HepG2 (cell line): Measurements from ENCODE around the gene PKNOX2. TPM values are rescaled to one million over a fixed set of nuclear protein-coding genes. Genes with fewer than 3 reads are reported as not detected.

Experiments used
- ATAC-seq: fragments of 200-7000 bp; cut with Tn5 transposase; 3 replicates; pipeline ENCODE4 v1.9.1; 2020; ENCODE audit warnings: mild to moderate bottlenecking, moderate library complexity
- Bru-seq: library from RNA; stranded (reverse); fragments of 400-500 nt; gene quantifications from one replicate; lab custom pipeline; 2021; lab: Mats Ljungman, UMichigan
- BruChase-seq, 2 experiments: library from RNA; stranded (reverse); fragments of 400-500 nt; gene quantifications; one replicate each; lab custom pipeline; 2021; lab: Mats Ljungman, UMichigan
- BruUV-seq: library from RNA; stranded (reverse); fragments of 400-500 nt; replicated peaks from 2 replicates; lab custom pipeline; 2021; lab: Mats Ljungman, UMichigan
- CTCF ChIA-PET: fragments of 300-600 bp; formaldehyde crosslinking; extraction: SDS; loops from one replicate; lab custom pipeline; 2021; ENCODE audit warnings: low total read pairs, inconsistent platforms, low intra/inter-chr PET ratio; lab: Yijun Ruan, JAX
- POLR2A ChIA-PET: fragments of 350-600 bp; sonication (Branson Sonifier 250); formaldehyde crosslinking; loops from one replicate; lab custom pipeline; 2020; ENCODE audit warnings: antibody characterized with exemption, inconsistent platforms; lab: Yijun Ruan, JAX
- DNase-seq: peaks from one replicate; pipeline ENCODE4 v3.0.0-alpha.2; 2015; ENCODE audit warnings: low spot score
- FAIRE-seq: peaks from 3 replicates; lab custom pipeline; 2011; peaks lifted over from hg19 to GRCh38; lab: Jason Lieb, UNC
- H2AFZ ChIP-seq: one replicate; pipeline ENCODE4 v1.6.1; 2011; ENCODE audit warnings: low read length, inconsistent platforms
- H3K27ac ChIP-seq: fragments of 300-600 bp; 3 replicates; pipeline ENCODE4 v1.8.0; 2011; ENCODE audit warnings: mixed run types, mild to moderate bottlenecking, mixed read lengths, low read length, inconsistent platforms; ENCODE audit not compliant: insufficient read depth; ENCODE audit errors: extremely low read length
- H3K27me3 ChIP-seq, 2 experiments: fragments of 200-600 bp in 1 of 2; 2 replicates in 1 of 2; 3 replicates in 1 of 2; pipeline versions ENCODE4 v1.6.0 to v1.8.0; 2011; ENCODE audit warnings: low read length in 2 of 2, mild to moderate bottlenecking in 2 of 2, moderate library complexity in 2 of 2, inconsistent platforms in 1 of 2; ENCODE audit not compliant: insufficient read depth in 2 of 2, control insufficient read depth in 1 of 2
- H3K36me3 ChIP-seq, 2 experiments: fragments of 200-600 bp in 1 of 2; replicated peaks in 1 of 2; 2 replicates in 1 of 2; 3 replicates in 1 of 2; pipeline versions ENCODE4 v1.5.1 to v1.8.0; 2011; ENCODE audit warnings: low read length in 2 of 2, inconsistent platforms in 1 of 2; ENCODE audit not compliant: insufficient read depth in 2 of 2, control insufficient read depth in 1 of 2
- H3K4me1 ChIP-seq: 2 replicates; pipeline ENCODE4 v1.5.1; 2012; ENCODE audit warnings: low read length, inconsistent platforms; ENCODE audit not compliant: insufficient read depth
- H3K4me2 ChIP-seq: 2 replicates; pipeline ENCODE4 v1.6.0; 2011; ENCODE audit warnings: low read depth, low read length, inconsistent platforms
- H3K4me3 ChIP-seq, 3 experiments: fragments of 200-600 bp in 1 of 3; sonication (generic), shearing (Covaris generic) in 1 of 3; replicated peaks in 1 of 3; 2 replicates each; pipeline ENCODE4 v1.5.1; 2011 to 2016; ENCODE audit warnings: low read length in 3 of 3, inconsistent platforms in 2 of 3, low read depth in 2 of 3, mild to moderate bottlenecking in 2 of 3, control low read depth in 1 of 3, mixed read lengths in 1 of 3; ENCODE audit not compliant: insufficient read depth in 1 of 3
- H3K79me2 ChIP-seq: one replicate; pipeline ENCODE4 v1.6.1; 2011; ENCODE audit warnings: low read length, inconsistent platforms; ENCODE audit not compliant: insufficient read depth
- H3K9ac ChIP-seq: 2 replicates; pipeline ENCODE4 v1.6.0; 2011; ENCODE audit warnings: mild to moderate bottlenecking, low read depth, low read length, inconsistent platforms; ENCODE audit not compliant: insufficient read depth
- H3K9me3 ChIP-seq: 2 replicates; pipeline ENCODE4 v1.5.1; 2012; ENCODE audit warnings: mild to moderate bottlenecking, low read length
- H4K20me1 ChIP-seq: 2 replicates; pipeline ENCODE4 v1.6.0; 2011; ENCODE audit warnings: inconsistent platforms, mild to moderate bottlenecking, low read length, moderate library complexity; ENCODE audit not compliant: insufficient read depth
- CHD4 ChIP-seq: fragments of 200-600 bp; sonication (generic); IDR thresholded peaks from 2 replicates; pipeline ENCODE4 v1.7.0; 2017; ENCODE audit warnings: mild to moderate bottlenecking, low read length, borderline replicate concordance
- HCFC1 ChIP-seq: fragments of 150-350 bp; IDR thresholded peaks from 2 replicates; pipeline ENCODE4 v1.6.1; 2014; ENCODE audit warnings: low read depth, low read length
- HNRNPK ChIP-seq: fragments of 200-400 bp; formaldehyde crosslinking; IDR thresholded peaks from 2 replicates; pipeline ENCODE4 v1.6.1; 2018; ENCODE audit warnings: low read length, low read depth, moderate library complexity, mild to moderate bottlenecking; ENCODE audit not compliant: poor library complexity, severe bottlenecking
- ZNF431 ChIP-seq: sonication (generic); formaldehyde crosslinking; IDR thresholded peaks from 2 replicates; pipeline ENCODE4 v1.9.0; 2022; ENCODE audit warnings: missing genetic modification reagents, low read depth, mild to moderate bottlenecking, borderline replicate concordance
- WGBS: methylation state at CpG from one replicate; pipeline ENCODE4 v1.1.6; 2017; ENCODE audit warnings: low lambda C conversion rate; 5-methylcytosine and 5-hydroxymethylcytosine counted together
- in situ Hi-C: cut with HindIII; loops from 2 replicates; pipeline ENCODE4 v1.10.0; 2017; ENCODE audit warnings: low pct_unique_long_range_greater_than_20kb; ENCODE audit not compliant: extremely low pct_ligation_motif_present
- intact Hi-C: fragments of 100-400 bp; cut with micrococcal nuclease; formaldehyde crosslinking; loops from one replicate; pipeline ENCODE4 v1.10.0; 2022; ENCODE audit not compliant: unreplicated experiment
- long read RNA-seq, 2 experiments: library from RNA in 1 of 2; library from polyadenylated mRNA in 1 of 2; stranded (forward) in 1 of 2; unstranded in 1 of 2; transcript quantifications; one replicate each; pipeline ENCODE4 v2.0.0, GENCODE V29; 2019 to 2022
- polyA minus RNA-seq, 3 experiments: library from RNA; depleted of rRNA, polyadenylated mRNA; stranded (reverse); fragments of >200 nt; gene quantifications; 2 replicates each; pipeline ENCODE4 v1.2.3, GENCODE V29; 2011; ENCODE audit warnings: low replicate concordance in 1 of 3
- polyA plus RNA-seq, 8 experiments: library from polyadenylated mRNA; depleted of rRNA in 3 of 8; stranded (reverse) in 7 of 8; unstranded in 1 of 8; fragments of >200 nt; fragmentation: Illumina TruSeq in 4 of 8; extraction: Trizol in 4 of 8; gene quantifications; 2 replicates each; pipeline versions ENCODE4 v1.2.1 to v1.2.3, GENCODE V29; 2011 to 2016; ENCODE audit warnings: low read depth in 4 of 8, missing spikeins in 1 of 8, mixed read lengths in 1 of 8; ENCODE audit not compliant: insufficient read depth in 1 of 8
- total RNA-seq, 5 experiments: library from RNA; depleted of rRNA; stranded (reverse); fragments of >200 nt; fragmentation: Illumina TruSeq; extraction: Trizol; gene quantifications; 2 replicates each; pipeline ENCODE4 v1.2.3, GENCODE V29; 2016; ENCODE audit warnings: low read depth in 1 of 5
- TF ChIP-seq, protein P1 (sequence below): sonication (generic); formaldehyde crosslinking; IDR thresholded peaks from 2 replicates; pipeline ENCODE4 v1.4.0; 2020; ENCODE audit warnings: mild to moderate bottlenecking, missing genetic modification reagents
- TF ChIP-seq, protein P2 (sequence below): IDR thresholded peaks from 2 replicates; pipeline ENCODE4 v1.6.1; 2018; ENCODE audit warnings: missing genetic modification reagents

The PKNOX2 gene, protein sequence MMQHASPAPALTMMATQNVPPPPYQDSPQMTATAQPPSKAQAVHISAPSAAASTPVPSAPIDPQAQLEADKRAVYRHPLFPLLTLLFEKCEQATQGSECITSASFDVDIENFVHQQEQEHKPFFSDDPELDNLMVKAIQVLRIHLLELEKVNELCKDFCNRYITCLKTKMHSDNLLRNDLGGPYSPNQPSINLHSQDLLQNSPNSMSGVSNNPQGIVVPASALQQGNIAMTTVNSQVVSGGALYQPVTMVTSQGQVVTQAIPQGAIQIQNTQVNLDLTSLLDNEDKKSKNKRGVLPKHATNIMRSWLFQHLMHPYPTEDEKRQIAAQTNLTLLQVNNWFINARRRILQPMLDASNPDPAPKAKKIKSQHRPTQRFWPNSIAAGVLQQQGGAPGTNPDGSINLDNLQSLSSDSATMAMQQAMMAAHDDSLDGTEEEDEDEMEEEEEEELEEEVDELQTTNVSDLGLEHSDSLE
- not detected in 2 replicates for total RNA-seq (2016; rRNA removed; fragmentation: Illumina TruSeq; extraction: Trizol)
- not detected in 2 replicates for total RNA-seq (2016; cell fraction: cytosol; rRNA removed; fragmentation: Illumina TruSeq; extraction: Trizol; ENCODE audit: low read depth)
- not detected in 2 replicates for total RNA-seq (2016; cell fraction: insoluble cytoplasmic fraction; rRNA removed; fragmentation: Illumina TruSeq; extraction: Trizol)
- not detected in 2 replicates for total RNA-seq (2016; cell fraction: membrane; rRNA removed; fragmentation: Illumina TruSeq; extraction: Trizol)
- not detected in 2 replicates for total RNA-seq (2016; cell fraction: nucleus; rRNA removed; fragmentation: Illumina TruSeq; extraction: Trizol)
- polyA plus RNA-seq (2011; rRNA removed) = not detected in 2 replicates
- not detected in 2 replicates for polyA plus RNA-seq (2011; cell fraction: cytosol; rRNA removed)
- not detected in 2 replicates for polyA plus RNA-seq (2011; cell fraction: nucleus; rRNA removed)
- not detected in 2 replicates for polyA plus RNA-seq (2012)
- polyA plus RNA-seq (2016; cell fraction: cytosol; fragmentation: Illumina TruSeq; extraction: Trizol; ENCODE audit: low read depth) = not detected in 2 replicates
- polyA plus RNA-seq (2016; cell fraction: insoluble cytoplasmic fraction; fragmentation: Illumina TruSeq; extraction: Trizol; ENCODE audit: low read depth) = not detected in 2 replicates
- polyA plus RNA-seq (2016; cell fraction: membrane; fragmentation: Illumina TruSeq; extraction: Trizol; ENCODE audit: low read depth) = not detected in 2 replicates
- polyA plus RNA-seq (2016; cell fraction: nucleus; fragmentation: Illumina TruSeq; extraction: Trizol; ENCODE audit: insufficient read depth, low read depth) = not detected in 2 replicates
- polyA minus RNA-seq (2011; rRNA and poly(A)+ RNA removed; ENCODE audit: low replicate concordance) = not detected in 2 replicates
- not detected in 2 replicates for polyA minus RNA-seq (2011; cell fraction: cytosol; rRNA and poly(A)+ RNA removed)
- not detected in 2 replicates for polyA minus RNA-seq (2011; cell fraction: nucleus; rRNA and poly(A)+ RNA removed)
- percentile 0 among the genes with signal in this experiment for Bru-seq, nascent RNA
- BruChase-seq, experiment 1, labeled RNA remaining after a 6-hour chase = percentile 0 among the genes with signal in this experiment
- percentile 1 among the genes with signal in this experiment for BruChase-seq, experiment 2, labeled RNA remaining after a 2-hour chase
- long read RNA-seq, experiment 1 = 0 reads
- long read RNA-seq, experiment 2 = 0 reads

DNA sequence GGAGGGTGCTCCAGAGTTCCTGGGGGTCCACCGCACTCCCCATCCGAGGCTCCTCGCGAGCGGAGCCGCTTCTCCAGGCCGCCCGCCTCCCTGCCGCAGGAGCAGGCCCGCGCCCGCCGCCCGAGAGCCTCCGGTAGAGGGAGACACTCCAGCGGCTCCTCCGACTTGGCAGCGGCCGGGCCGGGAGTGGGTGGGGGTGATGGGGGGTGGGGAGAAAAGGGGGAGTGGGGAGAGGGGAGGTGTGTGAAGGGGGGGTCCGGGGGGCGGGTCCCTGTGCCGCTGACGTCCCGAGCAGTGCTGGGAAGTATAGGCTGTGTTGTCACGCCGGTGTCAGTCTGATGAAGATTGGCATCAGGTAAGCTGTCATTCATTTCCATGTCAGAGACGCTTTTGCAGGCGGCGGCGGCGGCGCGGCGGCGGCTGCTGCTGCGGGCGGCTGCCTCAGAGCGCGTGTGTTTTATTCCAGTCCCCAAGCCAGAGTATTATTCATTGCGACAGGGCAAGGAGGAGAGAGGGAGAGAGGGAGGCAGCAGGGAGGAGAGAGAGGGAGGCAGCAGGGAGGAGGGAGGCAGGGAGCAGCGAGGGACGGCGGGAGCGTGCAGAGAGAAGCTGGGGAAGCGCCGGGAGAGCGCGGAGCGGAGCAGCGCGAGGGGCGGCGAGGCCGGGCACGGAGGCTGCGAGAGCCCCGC, at the start of gene PKNOX2:
TSS of gene PKNOX2 (plus strand) at position 330 of the 689 bp plus-strand sequence. CDS start 186,555 bp downstream, outside the sequence.
- no TSS peak for BruUV-seq
- FAIRE-seq (no peak), DNase-seq (peak; percentile 15), ATAC-seq (peak; percentile 91)
- no peak within 1 kb of the TSS for H2AFZ ChIP-seq
- CTCF ChIA-PET = interaction anchor here (1.5 kb wide), 1 partner anchor 181 kb away, joined by 5 read pairs; no protein-coding TSS in a partner anchor
- intact Hi-C loops (loop anchor here (1.0 to 10.0 kb wide), 2 partner anchors 60 to 181 kb away; no protein-coding TSS in a partner anchor), in situ Hi-C loops (loop anchor here (5.0 kb wide), 1 partner anchor 183 kb away; no protein-coding TSS in a partner anchor)
- no peaks in the 10 kb centered on the region for H3K9me3 ChIP-seq
- H3K4me1 ChIP-seq = peaks cover 18% of the 10 kb centered on the region
- POLR2A ChIA-PET = no interaction called here
- 1% methylated on average over 40 of the region's 58 CpGs for WGBS
- H4K20me1 ChIP-seq = no peaks in the 10 kb centered on the region
- H3K27ac ChIP-seq = no peak within 1 kb of the TSS
- no peaks in the 10 kb centered on the region for H3K36me3 ChIP-seq
- no peaks in the 10 kb centered on the region for H3K79me2 ChIP-seq
- peak within 1 kb of the TSS; percentile 46 to 69 (median 47) for H3K4me3 ChIP-seq
- no peak within 1 kb of the TSS for H3K9ac ChIP-seq
- peak within 1 kb of the TSS; percentile 88 for H3K4me2 ChIP-seq
- H3K27me3 ChIP-seq = peaks cover 2 to 76% of the 10 kb centered on the region in 2 experiments; a peak in 4 of 5 replicates
- TF ChIP-seq ZNF431 (no peak), HCFC1 (no peak), HNRNPK (peak; percentile 82), CHD4 (no peak)
- TF ChIP-seq, protein P1, sequence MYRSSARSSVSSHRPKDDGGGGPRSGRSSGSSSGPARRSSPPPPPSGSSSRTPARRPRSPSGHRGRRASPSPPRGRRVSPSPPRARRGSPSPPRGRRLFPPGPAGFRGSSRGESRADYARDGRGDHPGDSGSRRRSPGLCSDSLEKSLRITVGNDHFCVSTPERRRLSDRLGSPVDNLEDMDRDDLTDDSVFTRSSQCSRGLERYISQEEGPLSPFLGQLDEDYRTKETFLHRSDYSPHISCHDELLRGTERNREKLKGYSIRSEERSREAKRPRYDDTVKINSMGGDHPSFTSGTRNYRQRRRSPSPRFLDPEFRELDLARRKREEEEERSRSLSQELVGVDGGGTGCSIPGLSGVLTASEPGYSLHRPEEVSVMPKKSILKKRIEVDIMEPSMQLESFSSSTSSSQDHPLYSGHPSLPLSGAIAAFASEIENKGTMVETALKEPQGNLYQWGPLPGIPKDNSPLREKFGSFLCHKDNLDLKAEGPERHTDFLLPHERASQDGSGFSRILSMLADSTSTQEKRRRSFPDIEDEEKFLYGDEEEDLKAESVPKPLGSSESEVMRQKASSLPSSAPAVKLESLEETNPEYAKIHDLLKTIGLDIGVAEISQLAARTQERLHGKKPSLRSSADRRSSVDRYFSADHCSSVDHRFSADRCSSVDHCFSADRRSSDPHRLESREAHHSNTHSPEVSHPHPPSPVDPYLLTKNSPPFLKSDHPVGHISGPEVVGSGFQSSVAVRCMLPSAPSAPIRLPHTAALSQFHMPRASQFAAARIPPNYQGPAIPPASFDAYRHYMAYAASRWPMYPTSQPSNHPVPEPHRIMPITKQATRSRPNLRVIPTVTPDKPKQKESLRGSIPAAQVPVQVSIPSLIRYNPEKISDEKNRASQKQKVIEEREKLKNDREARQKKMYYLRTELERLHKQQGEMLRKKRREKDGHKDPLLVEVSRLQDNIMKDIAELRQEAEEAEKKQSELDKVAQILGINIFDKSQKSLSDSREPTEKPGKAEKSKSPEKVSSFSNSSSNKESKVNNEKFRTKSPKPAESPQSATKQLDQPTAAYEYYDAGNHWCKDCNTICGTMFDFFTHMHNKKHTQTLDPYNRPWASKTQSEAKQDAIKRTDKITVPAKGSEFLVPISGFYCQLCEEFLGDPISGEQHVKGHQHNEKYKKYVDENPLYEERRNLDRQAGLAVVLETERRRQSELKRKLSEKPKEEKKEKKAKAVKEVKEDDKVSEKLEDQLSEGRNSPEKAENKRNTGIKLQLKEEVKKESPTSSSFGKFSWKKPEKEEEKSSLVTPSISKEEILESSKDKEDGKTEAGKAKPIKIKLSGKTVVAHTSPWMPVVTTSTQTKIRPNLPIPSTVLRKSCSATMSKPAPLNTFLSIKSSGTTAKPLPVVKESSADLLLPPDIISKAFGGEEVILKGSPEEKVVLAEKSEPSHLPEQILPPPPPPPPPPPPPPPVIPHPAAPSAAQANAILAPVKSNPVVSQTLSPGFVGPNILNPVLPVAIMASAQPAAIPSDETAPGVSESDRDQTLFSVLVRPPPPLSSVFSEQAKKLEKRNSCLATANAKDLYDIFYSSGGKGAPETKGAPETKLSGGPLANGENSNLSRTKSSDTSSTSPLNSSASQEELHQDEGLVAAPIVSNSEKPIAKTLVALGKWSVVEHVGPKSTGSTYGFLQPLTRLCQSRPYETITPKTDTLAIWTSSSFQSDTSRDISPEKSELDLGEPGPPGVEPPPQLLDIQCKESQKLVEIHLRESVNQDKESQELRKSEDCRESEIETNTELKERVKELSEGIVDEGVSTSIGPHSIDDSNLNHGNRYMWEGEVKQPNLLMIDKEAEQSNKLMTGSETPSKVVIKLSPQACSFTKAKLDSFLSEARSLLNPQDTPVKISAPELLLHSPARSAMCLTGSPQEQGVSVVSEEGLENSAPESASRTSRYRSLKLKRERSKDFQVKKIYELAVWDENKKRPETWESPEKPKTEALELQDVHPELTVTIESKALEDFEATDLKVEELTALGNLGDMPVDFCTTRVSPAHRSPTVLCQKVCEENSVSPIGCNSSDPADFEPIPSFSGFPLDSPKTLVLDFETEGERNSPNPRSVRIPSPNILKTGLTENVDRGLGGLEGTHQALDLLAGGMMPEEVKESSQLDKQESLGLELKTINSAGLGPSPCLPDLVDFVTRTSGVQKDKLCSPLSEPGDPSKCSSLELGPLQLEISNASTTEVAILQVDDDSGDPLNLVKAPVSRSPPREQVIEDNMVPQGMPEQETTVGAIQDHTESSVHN (CRISPR knock-in tag) = no peak
- TF ChIP-seq, protein P2, sequence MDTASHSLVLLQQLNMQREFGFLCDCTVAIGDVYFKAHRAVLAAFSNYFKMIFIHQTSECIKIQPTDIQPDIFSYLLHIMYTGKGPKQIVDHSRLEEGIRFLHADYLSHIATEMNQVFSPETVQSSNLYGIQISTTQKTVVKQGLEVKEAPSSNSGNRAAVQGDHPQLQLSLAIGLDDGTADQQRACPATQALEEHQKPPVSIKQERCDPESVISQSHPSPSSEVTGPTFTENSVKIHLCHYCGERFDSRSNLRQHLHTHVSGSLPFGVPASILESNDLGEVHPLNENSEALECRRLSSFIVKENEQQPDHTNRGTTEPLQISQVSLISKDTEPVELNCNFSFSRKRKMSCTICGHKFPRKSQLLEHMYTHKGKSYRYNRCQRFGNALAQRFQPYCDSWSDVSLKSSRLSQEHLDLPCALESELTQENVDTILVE (CRISPR knock-in tag) = no peak
